HUDEP-2 (cell line): ENCODE results near the gene MOCS1.

ENCODE experiments used
- DNase-seq, 76 experiments: peaks; one replicate each; lab custom pipeline; 2025; ENCODE audit not compliant: unreplicated experiment in 76 of 76; lab: John Stamatoyannopoulos, UW

MOCS1 gene

GRCh38 chr6:39925931-39926290 lies 8.4 kb downstream of the MOCS1 start:
- no peak for DNase-seq

GRCh38 chr6:39925191-39925930 lies 8.9 kb downstream of the MOCS1 start:
- no peak for DNase-seq

GRCh38 chr6:39924283-39924682 lies 10.0 kb downstream of the MOCS1 start:
- no peak for DNase-seq

- DNase-seq: no peak
Measured at GRCh38 chr6:39923861-39924260, 10.4 kb downstream of the MOCS1 start.

GRCh38 chr6:39923394-39923793 lies 10.9 kb downstream of the MOCS1 start:
- no peak for DNase-seq

- no peak for DNase-seq
Measured at GRCh38 chr6:39922821-39923220, 11.4 kb downstream of the MOCS1 start.

- no peak for DNase-seq
Measured at GRCh38 chr6:39920157-39920556, 14.1 kb downstream of the MOCS1 start.

GRCh38 chr6:39918831-39919230 lies 15.4 kb downstream of the MOCS1 start:
- no peak for DNase-seq

GRCh38 chr6:39917981-39918380 lies 16.3 kb downstream of the MOCS1 start:
- no peak for DNase-seq

- no peak for DNase-seq
Measured at GRCh38 chr6:39917329-39917728, 16.9 kb downstream of the MOCS1 start.

GRCh38 chr6:39915866-39916265 lies 18.4 kb downstream of the MOCS1 start:
- DNase-seq: no peak

GRCh38 chr6:39914239-39914638 lies 20.0 kb downstream of the MOCS1 start:
- no peak for DNase-seq

GRCh38 chr6:39913391-39913916 lies 20.8 kb downstream of the MOCS1 start:
- DNase-seq: no peak

- no peak for DNase-seq
Measured at GRCh38 chr6:39912446-39912845, 21.8 kb downstream of the MOCS1 start.

- DNase-seq: no peak
Measured at GRCh38 chr6:39911513-39912125, 22.6 kb downstream of the MOCS1 start.

- no peak for DNase-seq
Measured at GRCh38 chr6:39910744-39911143, 23.5 kb downstream of the MOCS1 start.

GRCh38 chr6:39910164-39910563 lies 24.1 kb downstream of the MOCS1 start:
- no peak for DNase-seq

GRCh38 chr6:39909701-39910100 lies 24.6 kb downstream of the MOCS1 start:
- DNase-seq: no peak

GRCh38 chr6:39908838-39909583 lies 25.3 kb downstream of the MOCS1 start:
- no peak for DNase-seq

- DNase-seq: no peak
Measured at GRCh38 chr6:39907871-39908575, 26.2 kb downstream of the MOCS1 start.

GRCh38 chr6:39906318-39906761 lies 27.9 kb downstream of the MOCS1 start:
- no peak for DNase-seq
